Stomach smooth muscle (tissue), 2 donors: ENCODE measurements around the gene COL15A1.

Experiments
- H3K27ac ChIP-seq: one replicate; pipeline ENCODE4 v1.7.0; 2013; ENCODE audit warnings: mild to moderate bottlenecking, low read length, inconsistent platforms
- H3K27me3 ChIP-seq, 2 donors: one replicate each; pipeline ENCODE4 v1.7.0; 2013; ENCODE audit warnings: low read length in 2 of 2; ENCODE audit not compliant: insufficient read depth in 2 of 2, control insufficient read depth in 1 of 2
- H3K36me3 ChIP-seq, 2 donors: one replicate each; pipeline ENCODE4 v1.7.0; 2013; ENCODE audit warnings: low read length in 2 of 2; ENCODE audit not compliant: control insufficient read depth in 2 of 2, insufficient read depth in 2 of 2
- H3K4me1 ChIP-seq: one replicate; pipeline ENCODE4 v1.7.0; 2013; ENCODE audit warnings: low read length; ENCODE audit not compliant: control insufficient read depth, insufficient read depth
- H3K4me3 ChIP-seq, 2 donors: one replicate each; pipeline ENCODE4 v1.7.0; 2013; ENCODE audit warnings: low read length in 2 of 2
- H3K9ac ChIP-seq, 2 donors: one replicate each; pipeline ENCODE4 v1.7.0; 2013; ENCODE audit warnings: low read length in 2 of 2, mild to moderate bottlenecking in 1 of 2
- H3K9me3 ChIP-seq, 2 donors: one replicate each; pipeline ENCODE4 v1.7.0; 2013; ENCODE audit warnings: low read length in 2 of 2; ENCODE audit not compliant: control insufficient read depth in 2 of 2
- donor health status: healthy.
- donor health status: Pancreatic carcinoma.

Gene COL15A1

DNA sequence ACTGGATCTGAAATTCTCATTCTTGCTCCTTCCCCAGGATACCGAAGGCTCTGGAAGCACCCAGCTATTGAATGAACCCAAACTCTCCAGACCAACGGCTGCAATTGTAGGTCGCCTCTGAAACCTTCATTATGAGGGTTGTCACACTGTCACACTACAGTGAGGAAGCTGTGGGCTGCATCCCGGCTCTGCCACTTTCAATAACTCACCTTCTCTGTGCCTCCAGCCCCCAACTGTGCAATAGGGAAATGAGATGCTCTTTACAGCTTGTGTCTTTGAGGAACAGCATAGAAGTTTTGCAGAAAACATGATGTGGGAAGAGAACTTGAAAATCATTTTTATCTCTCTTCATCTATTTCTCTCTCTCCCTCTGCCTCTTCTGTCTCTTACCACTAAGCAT, 91.6 kb downstream of the COL15A1 start:
- Histone ChIP-seq H3K9ac (no peak overlapping the region), H3K27me3 (no peaks in the 10 kb centered on the region), H3K4me1 (peaks cover 2% of the 10 kb centered on the region), H3K4me3 (no peak overlapping the region), H3K36me3 (peaks cover 42 to 60% of the 10 kb centered on the region in 2 donors), H3K27ac (no peak overlapping the region), H3K9me3 (no peaks in the 10 kb centered on the region)

DNA sequence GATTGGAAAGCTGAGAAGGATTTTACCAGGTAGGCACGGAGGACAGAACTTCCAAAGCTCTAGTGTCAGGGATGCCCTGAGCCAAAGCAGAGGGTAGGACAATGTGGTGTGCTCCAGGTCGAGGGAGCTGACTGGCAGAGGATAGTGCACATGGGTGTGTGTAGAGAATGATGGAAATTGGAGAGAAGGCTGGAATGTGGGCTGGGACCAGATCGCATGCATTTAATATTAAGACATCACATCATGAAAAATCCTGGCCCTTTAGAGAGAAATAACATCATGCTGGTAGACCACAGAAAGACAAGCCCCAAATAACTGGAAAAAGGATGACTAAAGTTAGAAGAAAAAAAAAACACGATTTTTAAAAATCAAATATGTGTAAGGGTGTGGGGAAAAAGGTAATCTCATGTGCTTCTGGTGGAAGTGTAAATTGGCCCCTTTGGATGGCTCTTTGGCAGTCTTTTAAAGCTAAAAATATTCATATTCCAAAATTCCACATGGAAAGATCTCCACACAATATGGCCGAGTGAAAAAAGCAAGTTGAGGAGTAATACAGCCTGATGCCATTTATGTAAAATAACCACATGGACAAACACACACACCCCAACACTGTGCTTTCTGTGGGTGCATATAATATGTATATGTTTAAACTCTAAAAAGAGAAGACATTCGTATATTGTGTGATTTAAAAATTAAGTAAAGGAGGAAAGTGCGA, 94.2 kb downstream of the COL15A1 start:
- Histone ChIP-seq H3K27ac (no peak overlapping the region), H3K4me1 (no peaks in the 10 kb centered on the region), H3K36me3 (peaks cover 48 to 69% of the 10 kb centered on the region in 2 donors), H3K4me3 (no peak overlapping the region), H3K9ac (no peak overlapping the region), H3K27me3 (no peaks in the 10 kb centered on the region), H3K9me3 (no peaks in the 10 kb centered on the region)

DNA sequence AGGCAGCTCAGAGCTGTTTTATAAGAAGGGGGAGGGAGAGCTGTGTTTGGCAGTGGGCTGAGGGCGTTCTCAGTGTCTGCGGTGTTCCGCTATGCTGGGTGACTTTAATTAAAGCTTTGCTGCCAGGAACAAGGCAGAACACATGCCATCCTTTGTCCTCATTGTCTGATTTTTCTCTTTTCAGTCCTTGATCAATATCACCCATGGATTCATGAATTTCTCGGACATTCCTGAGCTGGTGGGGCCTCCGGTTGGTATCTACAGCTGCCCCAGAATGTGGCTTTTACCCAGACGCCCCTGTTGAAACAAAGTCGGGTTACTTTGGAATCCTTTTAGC, 94.7 kb downstream of the COL15A1 start:
- H3K27ac ChIP-seq, result no peak overlapping the region
- no peak overlapping the region for H3K4me3 ChIP-seq
- H3K36me3 ChIP-seq, result peaks cover 49 to 74% of the 10 kb centered on the region in 2 donors
- H3K9ac ChIP-seq, result no peak overlapping the region
- H3K9me3 ChIP-seq, result no peaks in the 10 kb centered on the region
- H3K4me1 ChIP-seq, result no peaks in the 10 kb centered on the region
- no peaks in the 10 kb centered on the region for H3K27me3 ChIP-seq

DNA sequence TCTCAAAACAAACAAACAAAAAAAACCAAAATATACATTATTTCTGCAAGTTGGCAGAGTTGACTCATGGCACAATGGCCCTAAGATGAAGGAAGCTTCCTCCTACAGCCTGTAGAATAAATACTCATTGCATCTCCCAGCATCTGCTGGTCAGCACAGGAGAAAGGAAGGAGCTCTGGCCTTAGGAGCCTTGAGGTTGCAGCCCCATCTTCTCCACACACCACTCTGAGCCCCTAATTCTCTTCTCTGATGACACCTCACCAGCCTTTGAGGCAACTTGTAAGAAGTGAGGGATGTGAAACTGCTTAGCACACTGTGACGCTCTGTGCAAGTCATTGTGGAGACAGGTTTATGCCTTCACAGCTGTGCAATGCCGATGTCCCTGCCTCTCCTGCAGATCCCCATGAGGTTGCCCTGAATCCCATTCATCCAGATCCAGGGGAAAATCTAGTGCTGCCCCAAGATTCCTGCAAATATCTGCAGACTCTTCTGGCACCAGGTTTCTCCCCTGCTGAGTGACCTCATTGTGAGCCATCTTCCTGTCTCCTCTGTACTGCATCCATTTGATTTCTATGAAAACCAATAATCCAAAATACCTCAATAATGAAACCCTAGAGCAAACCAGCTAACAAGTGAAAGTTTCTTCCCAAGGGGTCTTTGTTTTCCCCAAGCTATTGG, 95.9 kb downstream of the COL15A1 start:
- Histone ChIP-seq H3K4me3 (no peak overlapping the region), H3K9me3 (peaks cover 0 to 4% of the 10 kb centered on the region in 2 donors), H3K4me1 (no peaks in the 10 kb centered on the region), H3K27me3 (no peaks in the 10 kb centered on the region), H3K27ac (no peak overlapping the region), H3K9ac (no peak overlapping the region), H3K36me3 (peaks cover 57 to 78% of the 10 kb centered on the region in 2 donors)

- H3K4me3 ChIP-seq, result no peak overlapping the region
- H3K9me3 ChIP-seq, result peaks cover 0 to 8% of the 10 kb centered on the region in 2 donors
- H3K27me3 ChIP-seq, result no peaks in the 10 kb centered on the region
- H3K27ac ChIP-seq, result no peak overlapping the region
- H3K9ac ChIP-seq, result no peak overlapping the region
- peaks cover 57 to 78% of the 10 kb centered on the region in 2 donors for H3K36me3 ChIP-seq
- no peaks in the 10 kb centered on the region for H3K4me1 ChIP-seq
Observed at GRCh38 chr9:99040251-99040900, 96.7 kb downstream of the COL15A1 start.

GRCh38 chr9:99040911-99041582, 97.3 kb downstream of the COL15A1 start:
- peaks cover 0 to 8% of the 10 kb centered on the region in 2 donors for H3K9me3 ChIP-seq

DNA sequence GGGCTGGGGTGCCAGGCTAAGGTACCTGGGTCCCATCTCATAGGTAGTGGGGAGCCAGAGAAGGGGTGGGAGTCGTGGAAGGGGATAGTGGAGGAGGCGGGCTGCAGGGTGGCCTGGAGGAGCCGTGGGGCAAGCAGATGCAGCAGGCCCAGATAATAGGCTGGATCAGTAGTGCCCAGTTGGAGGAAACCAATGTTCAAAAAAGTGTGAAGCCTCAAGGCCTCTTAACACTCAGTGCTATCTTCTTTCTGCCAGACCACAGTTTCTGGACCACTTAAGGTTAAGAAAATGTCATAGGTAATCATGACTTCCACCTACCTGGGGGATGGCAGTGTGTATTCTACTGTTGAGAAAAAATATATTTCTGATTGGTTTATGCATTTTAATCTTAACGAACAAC, 97.9 kb downstream of the COL15A1 start:
- peaks cover 0 to 8% of the 10 kb centered on the region in 2 donors for H3K9me3 ChIP-seq
- peaks cover 6% of the 10 kb centered on the region for H3K4me1 ChIP-seq
- no peak overlapping the region for H3K27ac ChIP-seq
- no peaks in the 10 kb centered on the region for H3K27me3 ChIP-seq
- no peak overlapping the region for H3K4me3 ChIP-seq
- H3K36me3 ChIP-seq, result peaks cover 51 to 73% of the 10 kb centered on the region in 2 donors
- no peak overlapping the region for H3K9ac ChIP-seq

More at GRCh38 chr9:99040911-99041582, 97.3 kb downstream of the COL15A1 start:
- peaks cover 2% of the 10 kb centered on the region for H3K4me1 ChIP-seq
- H3K27me3 ChIP-seq, result no peaks in the 10 kb centered on the region
- peaks cover 56 to 76% of the 10 kb centered on the region in 2 donors for H3K36me3 ChIP-seq
- H3K9ac ChIP-seq, result no peak overlapping the region
- peak overlapping the region; percentile 24 for H3K27ac ChIP-seq
- no peak overlapping the region for H3K4me3 ChIP-seq

GRCh38 chr9:99042620-99043019, 98.9 kb downstream of the COL15A1 start:
- H3K9ac ChIP-seq, result no peak overlapping the region
- no peak overlapping the region for H3K27ac ChIP-seq
- H3K4me3 ChIP-seq, result no peak overlapping the region
- H3K9me3 ChIP-seq, result peaks cover 0 to 8% of the 10 kb centered on the region in 2 donors
- H3K36me3 ChIP-seq, result peaks cover 46 to 67% of the 10 kb centered on the region in 2 donors
- no peaks in the 10 kb centered on the region for H3K27me3 ChIP-seq
- H3K4me1 ChIP-seq, result peaks cover 15% of the 10 kb centered on the region

GRCh38 chr9:99044827-99045226, 101.1 kb downstream of the COL15A1 start:
- H3K27ac ChIP-seq, result peak overlapping the region; percentile 91
- no peak overlapping the region for H3K9ac ChIP-seq
- peaks cover 0 to 8% of the 10 kb centered on the region in 2 donors for H3K9me3 ChIP-seq
- no peak overlapping the region for H3K4me3 ChIP-seq
- H3K36me3 ChIP-seq, result peaks cover 47 to 69% of the 10 kb centered on the region in 2 donors
- peaks cover 22% of the 10 kb centered on the region for H3K4me1 ChIP-seq
- H3K27me3 ChIP-seq, result no peaks in the 10 kb centered on the region

DNA sequence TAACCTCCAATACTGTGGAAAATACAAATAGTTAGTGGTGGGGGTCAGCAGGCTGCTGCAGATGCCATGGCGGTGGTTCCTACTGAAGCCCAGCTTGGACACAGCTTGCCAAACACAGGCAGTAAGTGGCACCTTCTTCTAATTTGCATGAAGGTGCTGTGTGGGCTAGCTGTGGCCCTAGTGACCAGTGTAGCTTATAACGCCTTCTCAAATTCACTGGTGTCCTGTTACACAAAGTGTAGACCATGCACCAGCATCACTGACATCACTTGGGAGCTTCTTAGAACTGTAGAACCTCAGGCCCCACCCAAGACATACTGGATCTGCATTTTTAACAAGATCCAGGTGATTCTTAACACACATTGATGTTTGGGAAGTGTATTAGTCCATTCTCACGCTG, 102.4 kb downstream of the COL15A1 start:
- Histone ChIP-seq H3K4me1 (peaks cover 22% of the 10 kb centered on the region), H3K36me3 (peaks cover 50 to 71% of the 10 kb centered on the region in 2 donors), H3K27me3 (no peaks in the 10 kb centered on the region), H3K4me3 (no peak overlapping the region), H3K9me3 (peaks cover 0 to 8% of the 10 kb centered on the region in 2 donors), H3K9ac (peak overlapping the region in 1 of 2 donors; percentile 36), H3K27ac (peak overlapping the region; percentile 91)
